Stimulated activated effector memory CD8-positive, alpha-beta T cell treated with anti-CD3 and anti-CD28 coated beads, Interleukin-12 subunit alpha, Interleukin-12 subunit beta, amount 100 ng/mL, for 72 hours (primary cell): Measurements from ENCODE around the gene CD300LF.
A peak's percentile ranks its signal among the peaks of the same experiment; 100 is the strongest.

ENCODE experiments used
- ATAC-seq: fragments of 150-1000 bp; cut with Tn5 transposase; 2 replicates; pipeline ENCODE4 v1.10.0; 2021
- DNase-seq, 2 donors: peaks; one replicate each; pipeline ENCODE4 v3.0.0; 2021 to 2022; ENCODE audit warnings: low spot score in 2 of 2
- H3K27ac Mint-ChIP-seq: one replicate; pipeline ENCODE4 v1.8.0; 2022; ENCODE audit warnings: mild to moderate bottlenecking, mixed read lengths
- H3K36me3 Mint-ChIP-seq: one replicate; pipeline ENCODE4 v1.8.0; 2022; ENCODE audit warnings: mild to moderate bottlenecking, mixed read lengths
- H3K4me1 Mint-ChIP-seq: one replicate; pipeline ENCODE4 v1.8.0; 2022; ENCODE audit warnings: mixed read lengths
- H3K4me3 Mint-ChIP-seq: one replicate; pipeline ENCODE4 v1.8.0; 2022; ENCODE audit warnings: mild to moderate bottlenecking, mixed read lengths
- H3K9me3 Mint-ChIP-seq: one replicate; pipeline ENCODE4 v1.8.0; 2022; ENCODE audit warnings: mixed read lengths

CD300LF gene

DNA sequence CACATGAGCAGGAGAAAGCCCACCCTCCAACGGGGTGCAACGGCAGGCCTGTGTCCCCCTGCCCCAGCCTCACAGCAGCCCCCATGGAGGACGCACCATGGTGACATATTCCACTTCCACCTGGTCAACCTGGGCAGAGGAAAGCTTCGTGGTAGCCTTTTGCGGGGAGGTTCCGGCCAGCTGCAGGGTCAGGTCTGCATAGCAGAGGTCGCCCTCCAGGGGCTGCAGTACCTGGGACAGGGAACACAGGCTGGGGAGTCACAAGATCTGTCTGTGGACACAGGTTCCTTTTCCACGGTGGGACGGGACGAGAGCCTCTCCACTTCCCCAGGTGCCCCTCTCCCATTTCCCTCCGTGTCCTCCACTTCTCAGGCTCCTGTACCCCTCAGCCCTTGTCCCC, 17.1 kb downstream of the CD300LF start:
- no peaks in the 10 kb centered on the region for H3K36me3 Mint-ChIP-seq
- no peaks in the 10 kb centered on the region for H3K4me1 Mint-ChIP-seq
- no peak for DNase-seq
- no peak overlapping the region for H3K4me3 Mint-ChIP-seq
- no peak for ATAC-seq
- H3K9me3 Mint-ChIP-seq: no peaks in the 10 kb centered on the region
- no peak overlapping the region for H3K27ac Mint-ChIP-seq

DNA sequence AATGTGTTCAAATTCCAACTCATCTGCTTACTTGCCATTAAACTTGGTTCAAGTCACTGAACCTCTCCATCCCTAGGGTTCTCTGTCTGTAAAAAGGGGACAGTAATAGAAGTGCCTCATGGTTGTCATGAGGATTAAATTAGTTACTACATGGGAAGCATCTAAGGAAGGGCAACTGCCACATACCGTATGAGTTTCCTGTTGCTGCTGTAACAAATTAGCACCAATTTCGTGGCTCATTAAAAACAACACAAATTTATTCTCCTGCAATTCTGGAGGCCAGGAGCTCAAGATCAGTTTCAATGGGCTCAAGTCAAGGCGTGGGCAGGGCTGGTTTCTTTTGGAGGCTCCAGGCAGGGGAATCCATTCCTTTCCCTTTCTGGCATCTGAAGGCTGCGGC, 18.6 kb downstream of the CD300LF start:
- no peak overlapping the region for H3K27ac Mint-ChIP-seq
- H3K36me3 Mint-ChIP-seq: no peaks in the 10 kb centered on the region
- DNase-seq (no peak), ATAC-seq (no peak)
- H3K4me3 Mint-ChIP-seq: no peak overlapping the region
- no peaks in the 10 kb centered on the region for H3K4me1 Mint-ChIP-seq
- H3K9me3 Mint-ChIP-seq: no peaks in the 10 kb centered on the region

DNA sequence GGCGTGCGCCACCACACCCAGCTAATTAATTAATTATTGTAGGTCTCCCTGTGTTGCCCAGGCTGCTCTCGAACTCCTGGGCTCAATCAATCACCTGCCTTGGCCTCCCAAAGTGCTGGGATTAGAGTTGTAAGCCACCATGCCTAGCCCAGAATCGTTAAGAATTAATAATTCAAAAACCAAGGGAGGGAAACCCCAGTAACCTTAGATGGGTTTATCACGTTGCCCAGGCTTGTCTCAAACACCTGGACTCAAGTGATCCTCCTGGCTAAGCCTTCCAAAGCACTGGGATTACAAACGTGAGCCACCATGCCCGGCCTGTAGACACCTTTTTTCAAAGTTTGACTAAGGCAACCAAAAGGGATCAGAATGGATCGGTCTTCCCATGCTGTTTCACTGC, 21.6 kb downstream of the CD300LF start:
- no peak for DNase-seq
- Mint-ChIP-seq H3K4me1 (no peaks in the 10 kb centered on the region), H3K4me3 (no peak overlapping the region), H3K36me3 (no peaks in the 10 kb centered on the region), H3K27ac (no peak overlapping the region), H3K9me3 (no peaks in the 10 kb centered on the region)
- ATAC-seq: no peak

DNA sequence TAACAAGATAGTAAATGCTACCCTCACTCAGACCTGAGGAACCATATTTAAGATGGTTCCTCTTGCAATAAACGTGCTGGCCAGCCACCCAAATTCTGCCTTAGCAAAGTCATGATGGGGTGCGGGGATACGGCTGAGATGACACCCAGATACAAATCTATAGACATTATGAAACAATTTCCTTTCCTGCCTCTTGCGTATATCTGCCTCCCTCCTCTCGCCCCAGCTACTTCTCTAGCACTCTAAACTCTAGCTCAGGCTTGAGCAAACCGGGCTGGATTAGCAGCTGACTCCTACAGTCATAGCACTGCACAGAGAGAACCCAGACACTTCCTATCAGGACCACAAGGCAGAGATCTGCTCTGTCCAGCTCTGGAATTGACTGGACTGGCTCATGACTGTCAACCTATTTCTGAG, 22.3 kb downstream of the CD300LF start:
- no peak for DNase-seq
- Mint-ChIP-seq H3K36me3 (no peaks in the 10 kb centered on the region), H3K9me3 (no peaks in the 10 kb centered on the region), H3K4me3 (no peak overlapping the region), H3K4me1 (no peaks in the 10 kb centered on the region), H3K27ac (no peak overlapping the region)
- ATAC-seq: peak; percentile 71

DNA sequence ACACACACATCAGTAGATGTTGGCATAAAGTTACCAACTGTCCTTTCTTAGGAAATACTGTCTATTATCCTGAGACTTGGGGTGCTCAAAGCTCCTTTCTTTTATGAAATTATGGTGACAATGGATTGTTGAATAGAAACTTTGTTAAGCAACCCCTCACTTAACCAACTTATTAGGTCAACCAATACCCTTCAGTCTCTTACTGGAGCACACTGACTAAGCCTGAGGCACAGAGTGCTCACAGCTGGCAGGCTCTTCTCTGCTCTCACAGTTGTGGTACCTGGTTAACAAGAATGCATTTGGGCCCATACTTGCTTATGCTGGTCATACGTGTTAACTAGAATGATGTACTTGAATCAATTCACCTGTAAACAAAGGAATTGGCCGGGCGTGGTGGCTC, 24.8 kb downstream of the CD300LF start:
- Mint-ChIP-seq H3K4me1 (no peaks in the 10 kb centered on the region), H3K4me3 (no peak overlapping the region), H3K9me3 (no peaks in the 10 kb centered on the region), H3K27ac (no peak overlapping the region), H3K36me3 (peaks cover under 1% of the 10 kb centered on the region)
- ATAC-seq (no peak), DNase-seq (no peak)

DNA sequence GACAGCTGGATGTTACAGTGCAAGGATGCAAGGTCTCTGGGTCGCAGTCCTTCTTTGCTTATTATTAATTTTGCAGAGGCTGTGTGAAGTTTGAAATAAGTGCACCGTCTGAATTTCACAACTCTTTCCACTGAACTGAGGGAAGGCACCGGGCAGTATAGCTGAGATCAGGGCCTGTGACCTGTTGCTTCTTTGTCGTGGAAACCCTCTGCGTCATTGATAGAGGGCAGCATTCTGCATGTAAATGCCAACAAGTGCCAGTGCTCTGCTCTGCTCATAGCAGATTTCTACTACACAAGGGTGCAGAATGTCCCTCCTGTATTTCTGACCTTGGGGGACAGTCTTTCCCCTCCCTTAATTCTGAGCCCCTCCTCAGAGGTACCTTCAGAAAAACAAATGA, 26.0 kb downstream of the CD300LF start:
- Mint-ChIP-seq H3K4me3 (no peak overlapping the region), H3K4me1 (no peaks in the 10 kb centered on the region), H3K36me3 (peaks cover 6% of the 10 kb centered on the region), H3K27ac (peak overlapping the region; percentile 20), H3K9me3 (no peaks in the 10 kb centered on the region)
- DNase-seq (no peak), ATAC-seq (no peak)

DNA sequence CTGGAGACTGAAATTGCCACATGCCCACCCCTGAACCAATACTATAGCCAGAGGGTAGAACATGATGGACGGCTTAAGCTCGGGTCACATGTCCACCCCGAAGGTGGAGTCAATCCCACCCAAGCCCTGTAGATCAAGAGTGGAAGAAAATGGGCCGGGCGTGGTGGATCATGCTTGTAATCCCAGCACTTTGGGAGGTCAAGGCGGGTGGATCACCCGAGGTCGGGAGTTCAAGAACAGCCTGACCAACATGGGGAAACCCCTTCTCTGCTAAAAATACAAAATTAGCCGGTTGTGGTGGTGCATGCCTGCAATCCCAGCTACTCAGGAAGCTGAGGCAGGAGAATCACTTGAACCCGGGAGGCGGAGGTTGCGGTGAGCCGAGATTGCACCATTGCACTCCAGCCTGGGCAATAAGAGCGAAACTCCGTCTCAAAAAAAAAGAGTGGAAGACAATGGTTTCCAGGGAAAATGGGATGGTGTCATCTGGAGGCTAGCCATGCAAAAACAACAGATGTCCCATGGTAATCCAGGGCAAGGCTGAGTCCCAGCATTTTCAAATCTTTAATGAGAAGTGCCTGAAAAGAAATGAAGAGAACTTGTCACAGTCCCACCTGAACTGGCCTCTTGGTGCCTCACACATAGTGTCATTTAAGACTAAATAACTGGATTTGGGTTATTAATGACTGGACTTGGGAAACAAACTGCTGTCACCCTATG, 30.1 kb downstream of the CD300LF start:
- DNase-seq (no peak), ATAC-seq (no peak)
- Mint-ChIP-seq H3K27ac (no peak overlapping the region), H3K4me1 (peaks cover 13% of the 10 kb centered on the region), H3K36me3 (peaks cover 6% of the 10 kb centered on the region), H3K4me3 (no peak overlapping the region), H3K9me3 (no peaks in the 10 kb centered on the region)

DNA sequence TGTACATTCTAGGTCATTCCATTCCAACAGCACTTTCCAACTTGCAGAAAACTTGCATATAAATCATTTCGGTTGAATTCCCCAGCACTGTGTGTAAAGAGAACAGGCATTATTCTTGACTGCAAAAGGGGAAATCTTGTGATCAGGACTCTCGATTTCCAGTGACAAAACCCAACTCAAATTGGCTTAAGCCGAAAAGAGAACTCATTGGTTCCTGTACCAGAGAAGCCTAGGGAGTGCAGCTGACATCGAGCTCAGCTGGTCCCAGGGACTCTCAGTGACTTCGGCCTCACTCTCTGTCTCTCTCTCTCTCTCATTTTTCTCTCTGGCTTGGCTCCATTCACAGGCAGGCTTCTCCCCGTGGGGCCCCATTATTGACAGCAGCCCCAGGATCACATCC, 30.7 kb downstream of the CD300LF start:
- Mint-ChIP-seq H3K27ac (no peak overlapping the region), H3K4me3 (no peak overlapping the region), H3K36me3 (peaks cover 6% of the 10 kb centered on the region), H3K4me1 (peaks cover 17% of the 10 kb centered on the region), H3K9me3 (no peaks in the 10 kb centered on the region)
- ATAC-seq: no peak
- no peak for DNase-seq

DNA sequence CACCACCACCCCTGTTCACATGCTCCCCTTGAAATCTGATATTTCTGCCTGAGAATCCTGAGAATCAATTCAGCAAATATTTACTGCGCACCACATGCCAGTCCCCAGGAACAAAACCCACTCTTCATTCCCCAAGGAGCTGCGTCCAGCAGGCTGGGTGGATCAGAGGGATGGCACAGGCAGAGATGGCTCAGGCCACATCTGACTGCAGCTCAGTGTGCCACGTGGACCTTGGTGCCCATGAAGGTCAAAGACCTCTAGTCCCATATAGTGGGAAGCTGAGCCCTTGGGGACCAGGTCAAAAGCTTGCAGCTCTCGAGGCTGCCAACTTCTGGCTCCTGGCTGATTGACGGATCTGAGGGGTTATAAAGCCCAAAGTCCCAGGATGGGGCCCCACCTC, 31.8 kb downstream of the CD300LF start:
- Mint-ChIP-seq H3K4me3 (no peak overlapping the region), H3K4me1 (peaks cover 17% of the 10 kb centered on the region), H3K27ac (no peak overlapping the region), H3K9me3 (no peaks in the 10 kb centered on the region), H3K36me3 (peaks cover 6% of the 10 kb centered on the region)
- ATAC-seq (no peak), DNase-seq (no peak)

DNA sequence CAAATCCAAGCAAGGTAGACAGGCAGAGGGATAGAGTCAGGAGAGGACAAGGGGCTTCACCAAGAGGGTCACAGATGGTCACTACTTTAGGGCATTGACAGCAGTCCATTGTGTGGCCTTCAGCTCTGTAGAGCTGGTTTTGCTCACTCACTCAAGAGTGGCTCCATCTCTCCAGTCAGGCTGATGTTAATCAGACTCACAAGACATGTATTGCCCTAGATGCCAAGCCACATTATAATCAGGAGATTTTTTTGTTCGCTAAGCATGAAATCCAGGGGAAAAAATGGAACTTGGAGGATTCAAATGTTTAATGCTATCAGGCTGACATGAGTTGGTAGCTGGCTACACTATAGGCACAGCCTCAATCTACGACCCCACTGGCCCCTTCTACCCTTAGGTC, 32.5 kb downstream of the CD300LF start:
- Mint-ChIP-seq H3K27ac (no peak overlapping the region), H3K4me3 (no peak overlapping the region), H3K9me3 (no peaks in the 10 kb centered on the region), H3K4me1 (peaks cover 17% of the 10 kb centered on the region), H3K36me3 (peaks cover 6% of the 10 kb centered on the region)
- ATAC-seq: no peak
- DNase-seq: no peak

DNA sequence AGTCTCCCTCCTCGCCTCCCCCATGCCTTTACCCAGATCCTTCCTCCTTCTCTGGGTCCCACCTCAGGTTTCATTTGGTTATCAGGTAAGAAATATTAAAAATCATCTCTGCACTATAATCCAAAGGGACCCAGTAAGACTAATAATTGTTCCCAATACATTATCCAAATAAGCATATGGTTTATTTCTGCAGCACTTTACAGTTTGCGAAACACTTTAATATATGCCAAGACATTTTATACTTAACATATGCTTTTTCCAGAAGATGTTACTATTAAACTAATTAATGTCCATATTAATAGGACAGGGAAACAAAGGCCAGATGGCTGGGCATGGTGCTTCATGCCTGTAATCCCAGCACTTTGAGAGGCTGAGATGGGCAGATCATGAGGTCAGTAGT, 33.3 kb downstream of the CD300LF start:
- H3K36me3 Mint-ChIP-seq: peaks cover 6% of the 10 kb centered on the region
- peaks cover 17% of the 10 kb centered on the region for H3K4me1 Mint-ChIP-seq
- ATAC-seq (no peak), DNase-seq (no peak)
- H3K9me3 Mint-ChIP-seq: no peaks in the 10 kb centered on the region
- H3K4me3 Mint-ChIP-seq: no peak overlapping the region
- H3K27ac Mint-ChIP-seq: peak overlapping the region; percentile 26

DNA sequence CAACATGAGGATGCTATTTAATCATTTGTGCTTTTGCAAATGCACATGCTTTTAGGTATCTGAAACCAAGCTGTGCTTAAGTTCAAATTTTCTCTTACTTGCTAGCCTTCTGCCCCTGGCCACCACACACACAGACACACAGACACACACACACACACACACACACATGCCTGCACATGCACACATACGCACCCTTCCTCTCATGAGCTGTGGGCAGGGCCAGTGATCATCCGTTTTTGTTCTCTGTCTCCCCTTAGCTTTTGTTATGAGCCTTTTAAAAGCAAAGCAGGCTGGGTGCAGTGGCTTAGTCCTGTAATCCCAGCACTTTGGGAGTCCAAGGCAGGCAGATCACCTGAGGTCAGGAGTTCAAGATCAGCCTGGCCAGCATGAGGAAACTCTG, 34.2 kb downstream of the CD300LF start:
- Mint-ChIP-seq H3K36me3 (peaks cover 6% of the 10 kb centered on the region), H3K4me1 (peaks cover 17% of the 10 kb centered on the region), H3K9me3 (no peaks in the 10 kb centered on the region), H3K27ac (peak overlapping the region; percentile 54), H3K4me3 (no peak overlapping the region)
- DNase-seq: no peak
- no peak for ATAC-seq

DNA sequence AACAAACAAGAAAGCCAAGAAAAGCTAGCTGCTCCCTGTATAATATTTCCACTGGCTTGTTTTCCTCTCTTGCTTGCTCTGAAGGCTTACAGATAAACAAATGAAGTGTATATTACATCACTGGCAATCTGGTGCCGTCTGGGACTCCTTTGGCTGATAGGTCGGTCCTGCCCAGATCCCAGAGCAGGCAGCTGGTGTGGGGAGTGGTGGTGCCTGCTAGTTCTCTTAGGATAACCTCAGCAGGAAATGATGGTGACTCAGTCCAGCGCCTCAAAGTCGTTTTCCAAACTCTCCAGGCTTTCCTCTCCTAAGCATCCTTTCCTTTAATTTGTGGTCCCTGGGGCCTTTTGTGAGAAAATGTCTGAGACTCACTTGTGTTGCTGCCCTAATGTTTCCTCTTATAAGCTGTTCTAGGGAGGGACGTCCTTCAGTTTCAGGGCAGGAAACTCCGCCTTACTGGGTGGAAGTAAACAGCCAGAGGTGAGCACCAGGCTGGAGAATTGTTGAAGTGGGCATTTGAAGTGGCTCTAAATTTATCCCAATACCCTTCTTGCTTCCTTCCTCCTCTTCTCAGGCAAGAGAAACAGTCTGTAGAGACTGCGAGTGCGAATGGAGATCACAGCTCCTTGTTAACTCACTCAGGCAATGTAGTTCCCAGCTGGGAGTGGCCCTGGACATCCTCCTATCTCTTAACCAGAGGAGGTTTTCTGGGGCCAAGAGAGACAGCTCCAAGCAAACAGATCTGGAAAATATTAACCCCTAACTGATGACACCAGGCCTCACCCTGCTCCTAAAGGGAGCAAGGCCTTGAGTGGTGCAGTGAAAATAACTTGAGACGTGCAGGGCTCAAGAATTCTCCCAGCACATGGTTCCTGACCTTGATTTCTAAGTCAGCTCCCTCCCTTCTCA, 34.9 kb downstream of the CD300LF start:
- DNase-seq (no peak), ATAC-seq (no peak)
- Mint-ChIP-seq H3K27ac (peak overlapping the region; percentile 63), H3K4me1 (peaks cover 17% of the 10 kb centered on the region), H3K36me3 (peaks cover 5% of the 10 kb centered on the region), H3K9me3 (no peaks in the 10 kb centered on the region), H3K4me3 (no peak overlapping the region)

DNA sequence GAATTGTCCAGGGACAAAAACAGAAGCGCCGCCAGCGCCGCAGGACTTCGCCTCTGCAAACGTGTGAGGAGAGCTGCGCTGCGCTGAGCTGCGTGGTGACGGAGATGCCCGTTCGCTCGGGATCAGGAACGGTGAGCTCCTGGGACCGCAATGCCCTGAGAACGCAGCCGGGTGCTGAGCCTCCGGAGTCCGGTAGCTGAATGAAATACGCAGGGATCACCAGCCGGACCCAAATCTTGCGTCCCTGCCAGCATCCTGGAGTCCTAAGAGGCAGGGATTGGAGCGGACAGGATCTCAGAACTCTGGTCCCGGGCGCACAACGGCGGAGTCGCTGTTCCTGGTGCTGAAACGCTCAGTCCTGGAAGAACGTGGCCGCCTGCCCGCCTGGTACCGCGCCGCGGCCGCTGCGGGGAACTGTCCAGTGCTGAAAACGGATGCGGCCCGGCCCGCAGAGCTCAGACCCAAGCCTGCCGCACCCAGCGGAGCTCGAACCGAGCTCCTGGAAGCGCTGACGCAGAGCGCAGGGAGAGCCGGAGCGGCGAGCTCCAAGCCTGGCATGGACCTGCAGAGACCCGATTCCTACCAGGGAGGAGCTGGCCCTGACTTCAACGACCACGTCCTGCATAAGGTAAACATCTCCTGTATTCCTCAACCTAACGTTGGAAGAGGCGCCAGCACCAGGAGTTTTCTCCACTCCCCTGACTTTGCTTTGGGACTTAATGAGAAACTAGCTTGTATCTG, 41.5 kb downstream of the CD300LF start:
- Mint-ChIP-seq H3K4me3 (no peak overlapping the region), H3K27ac (no peak overlapping the region), H3K36me3 (no peaks in the 10 kb centered on the region), H3K9me3 (no peaks in the 10 kb centered on the region), H3K4me1 (peaks cover 5% of the 10 kb centered on the region)
- DNase-seq: peak; percentile 47 to 66
- peak; percentile 83 for ATAC-seq

DNA sequence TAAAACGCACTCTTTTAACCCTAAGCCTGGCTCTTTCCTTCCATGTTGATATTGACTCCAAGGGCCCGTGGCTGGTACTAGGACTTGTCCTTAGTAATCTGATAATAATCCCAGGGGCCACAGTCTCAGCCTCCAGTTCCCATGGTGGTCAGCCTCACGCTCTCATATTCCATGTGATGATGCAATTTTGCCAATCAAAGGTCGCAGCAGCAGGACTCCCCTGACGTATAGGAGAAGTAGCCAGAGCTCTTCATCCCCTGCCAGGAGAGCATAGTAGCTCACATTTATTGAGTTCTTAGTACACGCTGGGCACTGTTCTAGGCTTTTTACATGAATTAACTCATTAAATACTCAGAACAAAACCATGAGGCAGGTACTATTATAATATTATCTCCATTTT, 42.4 kb downstream of the CD300LF start:
- Mint-ChIP-seq H3K4me3 (no peak overlapping the region), H3K27ac (no peak overlapping the region), H3K4me1 (peaks cover 5% of the 10 kb centered on the region), H3K9me3 (no peaks in the 10 kb centered on the region), H3K36me3 (no peaks in the 10 kb centered on the region)
- no peak for DNase-seq
- no peak for ATAC-seq
